Sigmoid colon (tissue), 3 donors: Measurements from ENCODE around the gene PGAP3.

ENCODE experiments used
- POLR2A ChIP-seq, 2 donors: fragments of 450-650 bp; IDR thresholded peaks; one replicate each; pipeline ENCODE4 v1.6.1; 2016; ENCODE audit warnings: antibody characterized with exemption in 2 of 2, mild to moderate bottlenecking in 2 of 2, moderate library complexity in 2 of 2
- TF ChIP-seq, protein P1 (sequence below), 4 experiments: fragments of 450-650 bp in 3 of 4; fragments of 200-600 bp in 1 of 4; IDR thresholded peaks; one replicate each; pipeline ENCODE4 v1.5.1; 2016 to 2019; ENCODE audit warnings: antibody characterized with exemption in 4 of 4, mild to moderate bottlenecking in 3 of 4, moderate library complexity in 2 of 4

DNA sequence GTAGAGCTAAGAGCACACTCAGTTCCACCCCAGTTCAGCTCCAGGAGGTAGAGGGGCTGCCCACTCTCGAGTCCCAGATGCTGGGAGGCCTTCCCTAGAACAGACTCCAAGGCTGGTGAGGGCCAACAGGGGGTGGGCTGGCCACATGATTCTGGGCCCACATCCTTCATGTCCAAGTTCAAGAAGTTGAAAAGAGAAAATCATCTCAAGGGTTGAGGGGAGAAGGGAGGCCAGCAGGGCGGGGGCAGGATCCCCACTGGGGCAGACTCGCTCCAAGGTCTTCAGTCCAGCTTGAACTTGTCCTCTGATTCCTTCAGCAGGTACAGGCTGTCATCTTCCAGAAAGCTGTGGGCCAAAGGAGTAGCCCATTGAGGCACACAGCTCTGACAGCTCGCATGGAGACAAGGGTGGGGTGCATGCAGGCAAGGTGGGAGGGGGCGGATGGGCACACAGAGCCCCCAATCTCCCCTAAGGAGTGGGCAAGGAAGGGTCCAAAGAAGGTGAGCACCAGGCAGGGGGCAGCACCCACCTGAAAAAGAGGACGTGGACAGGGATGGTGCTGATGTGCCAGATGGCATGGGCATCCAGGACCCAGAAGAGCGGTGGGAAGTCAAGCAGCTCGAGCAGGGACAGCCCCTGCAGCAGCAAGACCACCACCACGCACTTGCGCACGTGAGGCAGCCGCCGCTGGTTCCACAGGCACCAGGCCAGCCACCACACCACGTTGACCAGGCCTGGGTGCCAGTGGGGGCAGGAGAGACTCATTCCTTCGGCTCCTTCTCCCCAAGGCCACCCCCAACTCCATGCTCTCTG is 15.1 kb downstream of the PGAP3 start:
- no peak for TF ChIP-seq POLR2A (IDR thresholded peaks at IDR 0.05)
- TF ChIP-seq, protein P1, sequence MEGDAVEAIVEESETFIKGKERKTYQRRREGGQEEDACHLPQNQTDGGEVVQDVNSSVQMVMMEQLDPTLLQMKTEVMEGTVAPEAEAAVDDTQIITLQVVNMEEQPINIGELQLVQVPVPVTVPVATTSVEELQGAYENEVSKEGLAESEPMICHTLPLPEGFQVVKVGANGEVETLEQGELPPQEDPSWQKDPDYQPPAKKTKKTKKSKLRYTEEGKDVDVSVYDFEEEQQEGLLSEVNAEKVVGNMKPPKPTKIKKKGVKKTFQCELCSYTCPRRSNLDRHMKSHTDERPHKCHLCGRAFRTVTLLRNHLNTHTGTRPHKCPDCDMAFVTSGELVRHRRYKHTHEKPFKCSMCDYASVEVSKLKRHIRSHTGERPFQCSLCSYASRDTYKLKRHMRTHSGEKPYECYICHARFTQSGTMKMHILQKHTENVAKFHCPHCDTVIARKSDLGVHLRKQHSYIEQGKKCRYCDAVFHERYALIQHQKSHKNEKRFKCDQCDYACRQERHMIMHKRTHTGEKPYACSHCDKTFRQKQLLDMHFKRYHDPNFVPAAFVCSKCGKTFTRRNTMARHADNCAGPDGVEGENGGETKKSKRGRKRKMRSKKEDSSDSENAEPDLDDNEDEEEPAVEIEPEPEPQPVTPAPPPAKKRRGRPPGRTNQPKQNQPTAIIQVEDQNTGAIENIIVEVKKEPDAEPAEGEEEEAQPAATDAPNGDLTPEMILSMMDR (IDR thresholded peaks at IDR 0.05): no peak
